ENCODE measurements around the gene TXNDC8.

The TXNDC8 gene

GRCh38 chr9:110254500-110254899, 83.2 kb downstream of the TXNDC8 start:
- Histone ChIP-seq H3K27ac (peak overlapping the region in 18 of 21 experiments; percentile 85 to 99 (median 95)), H3K4me3 (peak overlapping the region in 6 of 7 experiments; percentile 77 to 93 (median 85))
